Fibroblast of lung (primary cell): Measurements from ENCODE around the gene PLCG2. TPM values are rescaled to one million over a fixed set of nuclear protein-coding genes. Genes with fewer than 3 reads are reported as not detected.
A peak's percentile ranks its signal among the peaks of the same experiment; 100 is the strongest.

ENCODE experiments used
- DNase-seq, 2 donors: peaks; one replicate each; pipeline versions ENCODE4 v3.0.0 to v3.0.0-alpha.2; 2010; ENCODE audit warnings: low read depth in 2 of 2
- H2AFZ ChIP-seq: 2 replicates; pipeline ENCODE4 v1.5.1; 2012; ENCODE audit warnings: low read length, control low read depth, inconsistent platforms
- H3K27ac ChIP-seq: 2 replicates; pipeline ENCODE4 v1.5.1; 2011; ENCODE audit warnings: low read length, control low read depth; ENCODE audit not compliant: insufficient read depth
- H3K27me3 ChIP-seq: 2 replicates; pipeline ENCODE4 v1.5.1; 2011; ENCODE audit warnings: mild to moderate bottlenecking, low read length; ENCODE audit not compliant: control insufficient read depth, insufficient read depth
- H3K36me3 ChIP-seq: 2 replicates; pipeline ENCODE4 v1.5.1; 2011; ENCODE audit warnings: low read length; ENCODE audit not compliant: control insufficient read depth, insufficient read depth
- H3K4me1 ChIP-seq: 2 replicates; pipeline ENCODE4 v1.5.1; 2011; ENCODE audit warnings: low read length; ENCODE audit not compliant: control insufficient read depth, insufficient read depth; ENCODE audit errors: extremely low read depth
- H3K4me2 ChIP-seq: 2 replicates; pipeline ENCODE4 v1.5.1; 2011; ENCODE audit warnings: low read length, control low read depth; ENCODE audit not compliant: insufficient read depth; ENCODE audit errors: extremely low read depth
- H3K4me3 ChIP-seq, 4 experiments: fragments of 200-600 bp in 1 of 4; sonication (generic) in 1 of 4; replicated peaks in 1 of 4; 2 replicates each; pipeline ENCODE4 v1.5.1; 2011 to 2016; ENCODE audit warnings: low read length in 4 of 4, low read depth in 3 of 4, mild to moderate bottlenecking in 3 of 4, control low read depth in 2 of 4, inconsistent platforms in 1 of 4, mixed read lengths in 1 of 4; ENCODE audit not compliant: insufficient read depth in 1 of 4; ENCODE audit errors: control extremely low read depth in 1 of 4
- H3K79me2 ChIP-seq: 2 replicates; pipeline ENCODE4 v1.5.1; 2012; ENCODE audit warnings: mild to moderate bottlenecking, low read length, inconsistent platforms; ENCODE audit not compliant: control insufficient read depth, insufficient read depth
- H3K9ac ChIP-seq: 2 replicates; pipeline ENCODE4 v1.5.1; 2011; ENCODE audit warnings: mild to moderate bottlenecking, low read length, control low read depth; ENCODE audit not compliant: insufficient read depth
- H3K9me3 ChIP-seq: 2 replicates; pipeline ENCODE4 v1.5.1; 2012; ENCODE audit warnings: low read depth, low read length; ENCODE audit not compliant: control insufficient read depth, insufficient read depth
- H4K20me1 ChIP-seq: 2 replicates; pipeline ENCODE4 v1.5.1; 2011; ENCODE audit warnings: low read length; ENCODE audit not compliant: control insufficient read depth, insufficient read depth; ENCODE audit errors: extremely low read depth
- CTCF ChIP-seq, 2 donors: IDR thresholded peaks in 1 of 2; conservative IDR thresholded peaks in 1 of 2; 1 replicate in 1 of 2; 2 replicates in 1 of 2; pipeline ENCODE4 v1.5.1; 2011 to 2012; ENCODE audit warnings: low read length in 2 of 2, control low read depth in 1 of 2, inconsistent platforms in 1 of 2, low read depth in 1 of 2, mild to moderate bottlenecking in 1 of 2
- EZH2 ChIP-seq: IDR thresholded peaks from 2 replicates; pipeline ENCODE4 v1.5.1; 2012; ENCODE audit warnings: low read length, control low read depth, mild to moderate bottlenecking; ENCODE audit errors: missing control alignments
- polyA plus RNA-seq, 2 donors: library from polyadenylated mRNA; depleted of rRNA in 1 of 2; stranded (reverse) in 1 of 2; unstranded in 1 of 2; fragments of >200 nt; gene quantifications; 2 replicates each; pipeline ENCODE4 v1.2.1, GENCODE V29; 2011 to 2012; ENCODE audit warnings: missing spikeins in 1 of 2
- total RNA-seq: library from RNA; depleted of rRNA; stranded (reverse); fragments of >200 nt; gene quantifications from 2 replicates; pipeline ENCODE4 v1.2.1, GENCODE V29; 2014

PLCG2 gene
- total and polyA plus RNA-seq, 2 donors (not counting 1 experiment from before 2014, with no cell fraction given) = 0.53 to 0.66 TPM

- H3K9me3 ChIP-seq = no peaks in the 10 kb centered on the region
- TF ChIP-seq EZH2 (no peak), CTCF (conservative IDR thresholded peaks at IDR 0.05 in 1 of 2, IDR thresholded peaks at IDR 0.05 in 1 of 2; ENCODE audit: low read depth in 1 of 2, low read length in 2 of 2) (no peak)
- no peaks in the 10 kb centered on the region for H3K36me3 ChIP-seq
- no peak overlapping the region for H3K4me2 ChIP-seq
- H4K20me1 ChIP-seq = no peaks in the 10 kb centered on the region
- no peak overlapping the region for H2AFZ ChIP-seq
- no peaks in the 10 kb centered on the region for H3K79me2 ChIP-seq
- H3K27me3 ChIP-seq = peaks cover 4% of the 10 kb centered on the region
- H3K27ac ChIP-seq = no peak overlapping the region
- no peak overlapping the region for H3K9ac ChIP-seq
- peak in 1 of 2 donors; percentile 20 for DNase-seq
- H3K4me3 ChIP-seq = no peak overlapping the region
- H3K4me1 ChIP-seq = peaks cover 4% of the 10 kb centered on the region
Observed at GRCh38 chr16:81937305-81938038, 158.4 kb downstream of the PLCG2 start.

DNA sequence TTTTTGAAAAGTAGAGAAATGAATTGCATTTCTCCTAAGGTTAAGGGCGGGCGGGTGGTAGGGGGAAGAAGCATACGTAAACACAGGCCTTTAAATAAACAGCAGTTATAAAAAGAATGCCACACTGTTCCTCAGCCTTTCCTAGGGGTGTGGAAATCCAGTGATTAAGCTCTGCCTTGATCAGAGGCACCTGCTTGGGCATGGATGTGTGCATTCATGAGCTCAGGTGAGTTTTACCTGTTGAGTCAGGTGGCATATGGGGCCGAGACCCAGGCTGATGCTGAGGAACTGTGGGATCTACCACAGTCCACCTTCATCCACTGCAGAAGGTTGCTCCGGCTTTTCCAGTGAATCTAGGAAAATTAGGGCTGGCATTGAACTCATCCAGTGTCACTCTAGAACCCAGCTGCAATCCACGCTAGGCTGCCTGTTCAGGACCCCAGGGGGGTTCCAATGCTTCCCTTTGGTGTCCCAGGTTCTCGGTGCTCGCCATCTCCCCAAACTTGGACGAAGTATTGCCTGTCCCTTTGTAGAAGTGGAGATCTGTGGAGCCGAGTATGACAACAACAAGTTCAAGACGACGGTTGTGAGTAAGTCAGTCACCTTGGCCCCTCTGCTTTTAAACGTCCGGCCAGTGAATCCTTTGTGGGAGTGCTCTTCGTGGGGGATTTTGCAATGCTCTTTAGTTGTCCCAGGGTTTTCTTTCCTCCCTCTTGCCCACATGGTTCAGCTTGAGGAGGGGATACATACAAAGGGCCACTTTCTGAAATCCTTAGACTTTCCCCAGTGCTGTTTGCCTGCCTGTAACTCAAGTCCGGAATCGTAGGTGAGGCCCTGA is 159.5 kb downstream of the PLCG2 start:
- no peaks in the 10 kb centered on the region for H3K79me2 ChIP-seq
- H3K4me2 ChIP-seq = no peak overlapping the region
- TF ChIP-seq EZH2 (no peak), CTCF (conservative IDR thresholded peaks at IDR 0.05 in 1 of 2, IDR thresholded peaks at IDR 0.05 in 1 of 2; ENCODE audit: low read depth in 1 of 2, low read length in 2 of 2) (no peak)
- H4K20me1 ChIP-seq = no peaks in the 10 kb centered on the region
- no peaks in the 10 kb centered on the region for H3K9me3 ChIP-seq
- H3K9ac ChIP-seq = no peak overlapping the region
- H3K36me3 ChIP-seq = no peaks in the 10 kb centered on the region
- H3K27ac ChIP-seq = no peak overlapping the region
- DNase-seq = no peak
- peaks cover 4% of the 10 kb centered on the region for H3K27me3 ChIP-seq
- H3K4me1 ChIP-seq = peaks cover 4% of the 10 kb centered on the region
- H2AFZ ChIP-seq = no peak overlapping the region
- H3K4me3 ChIP-seq = no peak overlapping the region
